Measurements from ENCODE around the gene INSIG1.

DNA sequence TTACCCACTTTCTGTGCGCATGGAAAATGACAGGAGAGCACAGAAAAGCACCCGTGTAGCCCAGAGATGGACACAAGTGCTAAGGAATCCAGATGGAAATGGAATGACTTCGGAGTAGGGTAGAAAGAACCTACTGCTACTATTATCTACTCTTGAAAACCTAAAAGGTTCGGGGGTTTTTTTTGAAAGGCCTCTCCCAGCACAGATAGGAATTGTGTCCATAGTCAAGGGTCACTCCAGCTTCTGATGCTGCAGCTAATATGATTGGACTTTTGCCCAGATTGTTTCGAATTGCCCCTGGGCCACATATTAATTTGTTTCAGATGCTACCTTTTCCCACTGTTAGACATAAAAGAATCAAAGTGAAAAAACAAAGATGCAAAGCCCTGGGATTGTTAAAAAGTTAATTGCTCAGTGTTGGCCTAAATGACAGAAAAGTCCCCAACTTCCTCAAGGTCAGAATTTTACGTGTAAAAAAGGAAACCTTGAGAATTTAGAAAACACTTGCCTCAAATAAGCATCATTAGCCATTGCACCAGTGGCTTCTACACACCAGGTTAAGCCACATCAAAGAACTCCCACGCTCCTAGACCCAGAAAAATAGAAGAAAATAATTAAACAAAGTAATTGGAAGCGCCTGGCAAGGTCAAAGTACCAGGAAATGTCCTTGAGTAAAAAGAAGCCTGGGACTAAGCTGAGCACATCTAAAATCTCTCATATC, 40.8 kb upstream of the INSIG1 start:
- TF ChIP-seq, protein P1, sequence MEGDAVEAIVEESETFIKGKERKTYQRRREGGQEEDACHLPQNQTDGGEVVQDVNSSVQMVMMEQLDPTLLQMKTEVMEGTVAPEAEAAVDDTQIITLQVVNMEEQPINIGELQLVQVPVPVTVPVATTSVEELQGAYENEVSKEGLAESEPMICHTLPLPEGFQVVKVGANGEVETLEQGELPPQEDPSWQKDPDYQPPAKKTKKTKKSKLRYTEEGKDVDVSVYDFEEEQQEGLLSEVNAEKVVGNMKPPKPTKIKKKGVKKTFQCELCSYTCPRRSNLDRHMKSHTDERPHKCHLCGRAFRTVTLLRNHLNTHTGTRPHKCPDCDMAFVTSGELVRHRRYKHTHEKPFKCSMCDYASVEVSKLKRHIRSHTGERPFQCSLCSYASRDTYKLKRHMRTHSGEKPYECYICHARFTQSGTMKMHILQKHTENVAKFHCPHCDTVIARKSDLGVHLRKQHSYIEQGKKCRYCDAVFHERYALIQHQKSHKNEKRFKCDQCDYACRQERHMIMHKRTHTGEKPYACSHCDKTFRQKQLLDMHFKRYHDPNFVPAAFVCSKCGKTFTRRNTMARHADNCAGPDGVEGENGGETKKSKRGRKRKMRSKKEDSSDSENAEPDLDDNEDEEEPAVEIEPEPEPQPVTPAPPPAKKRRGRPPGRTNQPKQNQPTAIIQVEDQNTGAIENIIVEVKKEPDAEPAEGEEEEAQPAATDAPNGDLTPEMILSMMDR (IDR thresholded peaks at IDR 0.05) = no peak
- no peak for TF ChIP-seq POLR2A (IDR thresholded peaks at IDR 0.05)

Measured in adrenal gland (tissue), 5 donors.